ENCODE results near the gene LRP4. TPM values are rescaled to one million over a fixed set of nuclear protein-coding genes. Genes with fewer than 3 reads are reported as not detected.

The LRP4 gene
- total RNA-seq, 1 experiment from 2014 or later = 11.6 TPM

GRCh38 chr11:46826310-46827044 is 91.9 kb downstream of the LRP4 start:
- no peak overlapping the region for H2AK5ac ChIP-seq (ENCODE audit: insufficient read length, low read length)
- H2AFZ ChIP-seq (ENCODE audit: low read length) = no peak overlapping the region
- peak overlapping the region; percentile 63 to 76 for H3K4me3 Mint-ChIP-seq
- no peak overlapping the region for H3K4ac ChIP-seq (ENCODE audit: low read depth, low read length)
- H3K9ac ChIP-seq (ENCODE audit: extremely low read depth, insufficient read length, low read length) = no peak overlapping the region
- H3K4me1 Mint-ChIP-seq = peaks cover 28 to 34% of the 10 kb centered on the region in 2 experiments
- H3K4me1 ChIP-seq (ENCODE audit: insufficient read depth, low read length) = no peaks in the 10 kb centered on the region
- H3K36me3 Mint-ChIP-seq (ENCODE audit: insufficient read depth in 1 of 3, low read depth in 3 of 3) = peaks cover 0 to 8% (median 5%) of the 10 kb centered on the region in 3 experiments; a peak in 4 of 7 replicates
- no peak overlapping the region for H3K18ac ChIP-seq (ENCODE audit: insufficient read length, low read depth, low read length)
- no peak overlapping the region for H3K56ac ChIP-seq (ENCODE audit: insufficient read length, low read depth, low read length)
- no peaks in the 10 kb centered on the region for H4K20me1 ChIP-seq (ENCODE audit: control insufficient read depth, insufficient read depth, insufficient read length)
- H2BK12ac ChIP-seq (ENCODE audit: insufficient read length, low read depth, low read length) = no peak overlapping the region
- H2BK15ac ChIP-seq (ENCODE audit: low read depth, low read length) = no peak overlapping the region
- no peaks in the 10 kb centered on the region for H3K9me3 Mint-ChIP-seq
- no peaks in the 10 kb centered on the region for H3K27me3 ChIP-seq (ENCODE audit: insufficient read depth, low read length)
- no peak overlapping the region for H2BK120ac ChIP-seq (ENCODE audit: low read depth, low read length, poor library complexity, severe bottlenecking)
- no peak overlapping the region for H4K8ac ChIP-seq (replicated peaks; ENCODE audit: insufficient read length, low read depth, low read length)
- TF ChIP-seq CTCF (conservative IDR thresholded peaks at IDR 0.05) = no peak; the same call in 2 of the 3 replicates
- peak; percentile 90 for DNase-seq
- H3T11ph ChIP-seq (ENCODE audit: low read length) = no peak overlapping the region
- H3K23me2 ChIP-seq (ENCODE audit: insufficient read length, low read depth, low read length, poor library complexity, severe bottlenecking) = no peaks in the 10 kb centered on the region
- peak overlapping the region; percentile 32 for H3K4me2 ChIP-seq (ENCODE audit: insufficient read depth, insufficient read length, low read length)
- no peak overlapping the region for H3K14ac ChIP-seq (ENCODE audit: insufficient read depth, low read length)
- H3K27ac Mint-ChIP-seq = peak overlapping the region in 2 of 3 experiments; percentile 79 to 87; a peak in 3 of 7 replicates
- H3K27ac ChIP-seq (ENCODE audit: insufficient read length, low read depth, low read length) = no peak overlapping the region
- peaks cover 6% of the 10 kb centered on the region for H3K79me1 ChIP-seq (ENCODE audit: insufficient read depth, low read depth, low read length, poor library complexity, severe bottlenecking)
- no peaks in the 10 kb centered on the region for H3K27me3 Mint-ChIP-seq (ENCODE audit: low read depth)
- H2BK5ac ChIP-seq (ENCODE audit: insufficient read length, low read length) = no peak overlapping the region
- no peak overlapping the region for H2BK20ac ChIP-seq (ENCODE audit: low read depth, low read length, poor library complexity, severe bottlenecking)
- no peaks in the 10 kb centered on the region for H3K9me3 ChIP-seq (ENCODE audit: control insufficient read depth, low read depth, low read length)
- peaks cover 26% of the 10 kb centered on the region; the same call in 1 of the 2 replicates for H3K79me2 ChIP-seq (ENCODE audit: insufficient read depth, low read length)
- H4K5ac ChIP-seq (ENCODE audit: insufficient read length, low read depth, low read length) = no peak overlapping the region
- no peak overlapping the region for H3K23ac ChIP-seq (ENCODE audit: insufficient read length, low read depth, low read length)
- no peak overlapping the region for H4K91ac ChIP-seq (ENCODE audit: insufficient read length, low read depth, low read length)
- no CpG with 5 or more reads among the region's 32 CpGs for whole genome bisulfite sequencing (ENCODE audit: extremely low coverage, insufficient read length, low lambda C conversion rate)
